Kidney (tissue), 14 donors: ENCODE results near the gene DUSP8. TPM values are rescaled to one million over a fixed set of nuclear protein-coding genes. Genes with fewer than 3 reads are reported as not detected.

Experiments
- DNase-seq, 5 donors: peaks; one replicate each; pipeline ENCODE4 v3.0.0-alpha.2; 2013 to 2020
- FAIRE-seq: peaks from 2 replicates; lab custom pipeline; 2012; peaks lifted over from hg19 to GRCh38; lab: Jason Lieb, UNC
- H3K27ac ChIP-seq, 2 donors: one replicate each; pipeline ENCODE4 v1.7.0; 2013; ENCODE audit warnings: low read depth in 2 of 2, low read length in 2 of 2, inconsistent platforms in 1 of 2
- H3K27me3 ChIP-seq: one replicate; pipeline ENCODE4 v1.7.1; 2013; ENCODE audit warnings: low read length, inconsistent platforms; ENCODE audit not compliant: control insufficient read depth, insufficient read depth
- H3K36me3 ChIP-seq, 3 donors: one replicate each; pipeline versions ENCODE4 v1.7.0 to v1.7.1; 2013; ENCODE audit warnings: low read length in 3 of 3, control low read depth in 1 of 3, inconsistent platforms in 1 of 3; ENCODE audit not compliant: insufficient read depth in 3 of 3, control insufficient read depth in 2 of 3
- H3K4me1 ChIP-seq, 3 donors: one replicate each; pipeline versions ENCODE4 v1.7.0 to v1.7.1; 2013; ENCODE audit warnings: low read length in 3 of 3, inconsistent platforms in 1 of 3, low read depth in 1 of 3; ENCODE audit not compliant: control insufficient read depth in 2 of 3, insufficient read depth in 2 of 3
- H3K4me3 ChIP-seq, 3 donors: one replicate each; pipeline versions ENCODE4 v1.7.0 to v1.8.1; 2013; ENCODE audit warnings: low read length in 3 of 3, control low read depth in 1 of 3, inconsistent platforms in 1 of 3
- H3K9ac ChIP-seq, 3 donors: one replicate each; pipeline versions ENCODE4 v1.7.0 to v1.7.1; 2013; ENCODE audit warnings: low read length in 3 of 3, control low read depth in 1 of 3, inconsistent platforms in 1 of 3
- H3K9me3 ChIP-seq, 3 donors: one replicate each; pipeline versions ENCODE4 v1.7.0 to v1.7.1; 2013; ENCODE audit warnings: low read length in 3 of 3, control low read depth in 1 of 3, inconsistent platforms in 1 of 3; ENCODE audit not compliant: control insufficient read depth in 2 of 3, insufficient read depth in 1 of 3
- CTCF ChIP-seq: IDR thresholded peaks from 3 replicates; pipeline ENCODE4 v1.5.1; 2012; ENCODE audit warnings: mild to moderate bottlenecking, moderate library complexity, borderline replicate concordance; ENCODE audit not compliant: insufficient read depth; ENCODE audit errors: extremely low read depth
- intact Hi-C: fragments of 100-400 bp; cut with DNase I; formaldehyde crosslinking; loops from one replicate; pipeline ENCODE4 v1.11.1; 2022
- polyA plus RNA-seq: library from polyadenylated mRNA; stranded (reverse); fragments of 350-450 nt; fragmentation: Illumina TruSeq; extraction: RNeasy Lipid Tissue Mini Kit (QIAGEN cat#74804); gene quantifications from one replicate; pipeline ENCODE4 v1.2.3, GENCODE V29; 2014; ENCODE audit warnings: low read depth, low replicate concordance; ENCODE audit not compliant: insufficient read depth
- total RNA-seq: library from RNA; stranded (reverse); fragmentation: NEBNext Ultra II Directional; extraction: Animal tissue kit (Norgen Biotek cat#: 25700); gene quantifications from one replicate; pipeline ENCODE4 v1.2.1, GENCODE V29; 2021
- donor health status: control.
- donor health status: control.
- donor health status: control.
- donor health status: control.
- donor health status: control.
- donor health status: DM: yes; HTN: yes; CAD: no.
- donor health status: Normal renal cell carcinoma (clear cell type).

Gene DUSP8
- total and polyA plus RNA-seq, 2 donors from 2014 or later = 1.9 to 9.1 TPM

- peak overlapping the region in 1 of 3 donors; percentile 53 for H3K4me3 ChIP-seq
- no peak overlapping the region for H3K27ac ChIP-seq
- H3K36me3 ChIP-seq = no peaks in the 10 kb centered on the region
- FAIRE-seq = no peak
- no peak for TF ChIP-seq CTCF
- intact Hi-C loops = no loop called here
- H3K9me3 ChIP-seq = no peaks in the 10 kb centered on the region
- DNase-seq = no peak
- H3K27me3 ChIP-seq = no peaks in the 10 kb centered on the region
- H3K4me1 ChIP-seq = peaks cover 0 to 19% (median 0%) of the 10 kb centered on the region in 3 donors
- H3K9ac ChIP-seq = no peak overlapping the region
Measured at GRCh38 chr11:1571760-1572196, 293 bp downstream of the DUSP8 start.

GRCh38 chr11:1570896-1571759 is 943 bp downstream of the DUSP8 start:
- no peak for FAIRE-seq
- Histone ChIP-seq H3K4me3 (peak overlapping the region in 1 of 3 donors; percentile 53), H3K27ac (peak overlapping the region in 1 of 2 donors; percentile 51), H3K27me3 (no peaks in the 10 kb centered on the region), H3K4me1 (peaks cover 0 to 19% (median 0%) of the 10 kb centered on the region in 3 donors), H3K36me3 (no peaks in the 10 kb centered on the region), H3K9ac (peak overlapping the region in 2 of 3 donors; percentile 69 to 73), H3K9me3 (no peaks in the 10 kb centered on the region)
- TF ChIP-seq CTCF = no peak
- intact Hi-C loops = no loop called here
- peak in 3 of 5 donors; percentile 67 to 83 (median 81) for DNase-seq

- Histone ChIP-seq H3K27me3 (no peaks in the 10 kb centered on the region), H3K4me3 (peak overlapping the region in 1 of 3 donors; percentile 53), H3K9ac (peak overlapping the region in 1 of 3 donors; percentile 69), H3K27ac (peak overlapping the region in 1 of 2 donors; percentile 51), H3K4me1 (peaks cover 0 to 19% (median 0%) of the 10 kb centered on the region in 3 donors), H3K9me3 (no peaks in the 10 kb centered on the region), H3K36me3 (no peaks in the 10 kb centered on the region)
- intact Hi-C loops = no loop called here
- DNase-seq (no peak), FAIRE-seq (no peak)
- no peak for TF ChIP-seq CTCF
Measured at GRCh38 chr11:1570531-1570895, 1.6 kb downstream of the DUSP8 start.
